Right atrium auricular region (tissue), 2 donors: ENCODE results near the gene PLEKHM1. TPM values are rescaled to one million over a fixed set of nuclear protein-coding genes. Genes with fewer than 3 reads are reported as not detected.

Experiments used
- DNase-seq: peaks from one replicate; pipeline ENCODE4 v3.0.0-alpha.2; 2019; ENCODE audit warnings: low spot score
- H3K27ac ChIP-seq, 2 donors: fragments of 200-600 bp; sonication (generic); 1 replicate in 1 of 2; 2 replicates in 1 of 2; pipeline ENCODE4 v1.5.1; 2016 to 2019
- H3K27me3 ChIP-seq, 2 donors: fragments of 200-600 bp; sonication (generic); one replicate each; pipeline versions ENCODE4 v1.5.1 to v1.6.0; 2017 to 2019
- H3K36me3 ChIP-seq: fragments of 200-600 bp; sonication (generic); one replicate; pipeline ENCODE4 v1.5.1; 2016
- H3K4me1 ChIP-seq, 2 donors: fragments of 200-600 bp; sonication (generic); one replicate each; pipeline versions ENCODE4 v1.5.1 to v1.6.0; 2017 to 2019
- H3K4me3 ChIP-seq, 2 donors: fragments of 200-600 bp; sonication (generic); 1 replicate in 1 of 2; 2 replicates in 1 of 2; pipeline ENCODE4 v1.5.1; 2017 to 2019; ENCODE audit warnings: mild to moderate bottlenecking in 1 of 2, moderate library complexity in 1 of 2
- H3K9me3 ChIP-seq, 2 donors: fragments of 200-600 bp; sonication (generic); one replicate each; pipeline ENCODE4 v1.5.1; 2019
- total RNA-seq, 2 donors: library from RNA; depleted of rRNA; stranded (reverse); fragments of >200 nt; gene quantifications; one replicate each; pipeline ENCODE4 v1.1.0, GENCODE V29; 2016
- TF ChIP-seq, protein P1 (sequence below), 2 donors: fragments of 200-600 bp; sonication (generic); IDR thresholded peaks; one replicate each; pipeline ENCODE4 v1.5.1; 2019; ENCODE audit warnings: antibody characterized with exemption in 2 of 2

The PLEKHM1 gene
- total RNA-seq, 2 donors from 2014 or later: 26.9 to 46.1 TPM

GRCh38 chr17:45424769-45425124, 65.8 kb downstream of the PLEKHM1 start:
- H3K4me3 ChIP-seq: peak overlapping the region; percentile 45 to 49
- H3K27me3 ChIP-seq: no peaks in the 10 kb centered on the region
- no peaks in the 10 kb centered on the region for H3K36me3 ChIP-seq
- no peaks in the 10 kb centered on the region for H3K9me3 ChIP-seq
- no peak for DNase-seq
- TF ChIP-seq, protein P1, sequence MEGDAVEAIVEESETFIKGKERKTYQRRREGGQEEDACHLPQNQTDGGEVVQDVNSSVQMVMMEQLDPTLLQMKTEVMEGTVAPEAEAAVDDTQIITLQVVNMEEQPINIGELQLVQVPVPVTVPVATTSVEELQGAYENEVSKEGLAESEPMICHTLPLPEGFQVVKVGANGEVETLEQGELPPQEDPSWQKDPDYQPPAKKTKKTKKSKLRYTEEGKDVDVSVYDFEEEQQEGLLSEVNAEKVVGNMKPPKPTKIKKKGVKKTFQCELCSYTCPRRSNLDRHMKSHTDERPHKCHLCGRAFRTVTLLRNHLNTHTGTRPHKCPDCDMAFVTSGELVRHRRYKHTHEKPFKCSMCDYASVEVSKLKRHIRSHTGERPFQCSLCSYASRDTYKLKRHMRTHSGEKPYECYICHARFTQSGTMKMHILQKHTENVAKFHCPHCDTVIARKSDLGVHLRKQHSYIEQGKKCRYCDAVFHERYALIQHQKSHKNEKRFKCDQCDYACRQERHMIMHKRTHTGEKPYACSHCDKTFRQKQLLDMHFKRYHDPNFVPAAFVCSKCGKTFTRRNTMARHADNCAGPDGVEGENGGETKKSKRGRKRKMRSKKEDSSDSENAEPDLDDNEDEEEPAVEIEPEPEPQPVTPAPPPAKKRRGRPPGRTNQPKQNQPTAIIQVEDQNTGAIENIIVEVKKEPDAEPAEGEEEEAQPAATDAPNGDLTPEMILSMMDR (IDR thresholded peaks at IDR 0.05): no peak
- peak overlapping the region; percentile 82 to 92 for H3K27ac ChIP-seq
- peaks cover 0 to 39% of the 10 kb centered on the region in 2 donors for H3K4me1 ChIP-seq

DNA sequence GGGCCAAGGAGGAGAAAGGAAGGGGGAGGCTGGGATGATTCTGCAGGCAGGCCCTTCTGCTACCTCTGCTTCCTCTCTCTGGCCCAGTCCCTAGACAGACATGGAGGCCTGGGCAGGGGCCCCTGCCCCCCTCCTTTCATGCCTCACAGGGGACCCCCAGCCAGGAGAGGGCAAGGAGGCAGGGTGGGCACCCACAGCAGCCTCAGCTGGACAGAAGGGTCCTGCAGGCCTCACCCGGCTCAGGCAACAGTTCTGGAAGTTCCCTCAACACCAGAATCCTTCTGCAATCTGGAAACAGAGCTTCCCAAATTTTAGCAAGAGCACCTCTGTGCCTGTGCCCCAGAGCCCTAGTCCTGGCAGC, 66.6 kb downstream of the PLEKHM1 start:
- DNase-seq: no peak
- peaks cover 0 to 33% of the 10 kb centered on the region in 2 donors for H3K4me1 ChIP-seq
- H3K27me3 ChIP-seq: no peaks in the 10 kb centered on the region
- peak overlapping the region in 1 of 2 donors; percentile 45 for H3K4me3 ChIP-seq
- TF ChIP-seq, protein P1 (IDR thresholded peaks at IDR 0.05): no peak
- no peaks in the 10 kb centered on the region for H3K9me3 ChIP-seq
- H3K27ac ChIP-seq: peak overlapping the region; percentile 82 to 92
- no peaks in the 10 kb centered on the region for H3K36me3 ChIP-seq

DNA sequence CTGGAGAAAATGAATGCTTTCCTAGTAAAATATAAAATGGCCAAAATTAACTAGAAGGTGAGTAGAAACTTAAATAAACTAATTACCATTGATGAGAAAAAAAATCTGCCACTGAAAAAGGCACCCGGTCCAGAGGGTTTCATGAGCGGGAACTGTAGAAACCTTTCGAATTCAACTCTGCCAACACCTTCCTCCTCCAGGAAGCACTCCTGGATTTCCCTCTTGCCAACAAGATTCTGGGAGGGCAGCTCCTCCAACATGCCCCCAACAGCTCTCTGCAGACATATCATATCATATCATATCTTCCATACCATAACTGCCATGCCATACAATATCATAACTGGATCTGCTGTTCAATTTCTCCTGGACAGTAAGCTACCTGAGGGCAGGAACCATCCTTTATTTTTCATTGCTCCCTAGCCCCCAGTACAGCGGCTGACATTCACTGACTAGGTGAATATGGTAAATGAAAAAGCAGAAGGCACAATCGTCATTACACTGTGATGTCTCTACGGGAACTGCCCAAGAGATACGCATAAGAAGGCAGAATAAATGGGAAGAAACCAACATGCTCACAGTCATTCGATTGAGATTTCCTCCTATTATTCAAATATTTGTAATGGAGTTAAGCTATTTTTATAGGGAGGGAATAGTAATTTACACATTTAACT, 67.1 kb downstream of the PLEKHM1 start:
- Histone ChIP-seq H3K36me3 (no peaks in the 10 kb centered on the region), H3K27me3 (no peaks in the 10 kb centered on the region), H3K27ac (peak overlapping the region; percentile 82 to 92), H3K9me3 (no peaks in the 10 kb centered on the region), H3K4me3 (peak overlapping the region in 1 of 2 donors; percentile 45), H3K4me1 (peaks cover 0 to 33% of the 10 kb centered on the region in 2 donors)
- DNase-seq: no peak
- TF ChIP-seq, protein P1 (IDR thresholded peaks at IDR 0.05): no peak

- Histone ChIP-seq H3K4me3 (no peak overlapping the region), H3K4me1 (peaks cover 0 to 54% of the 10 kb centered on the region in 2 donors), H3K27ac (no peak overlapping the region), H3K9me3 (no peaks in the 10 kb centered on the region), H3K36me3 (no peaks in the 10 kb centered on the region), H3K27me3 (no peaks in the 10 kb centered on the region)
- DNase-seq: no peak
- TF ChIP-seq, protein P1 (IDR thresholded peaks at IDR 0.05): no peak
Observed at GRCh38 chr17:45414990-45415881, 75.3 kb downstream of the PLEKHM1 start.

- Histone ChIP-seq H3K27me3 (no peaks in the 10 kb centered on the region), H3K36me3 (no peaks in the 10 kb centered on the region), H3K9me3 (no peaks in the 10 kb centered on the region), H3K4me3 (no peak overlapping the region), H3K27ac (no peak overlapping the region), H3K4me1 (peaks cover 0 to 65% of the 10 kb centered on the region in 2 donors)
- DNase-seq: no peak
- TF ChIP-seq, protein P1 (IDR thresholded peaks at IDR 0.05): no peak
Observed at GRCh38 chr17:45413498-45413923, 77.0 kb downstream of the PLEKHM1 start.
